ENCODE measurements around the gene NRL. TPM values are rescaled to one million over a fixed set of nuclear protein-coding genes. Genes with fewer than 3 reads are reported as not detected.

NRL gene
- total and polyA plus RNA-seq, 2 donors (not counting 3 experiments of a cell fraction or from before 2014, with no cell fraction given), result 0.71 to 1.1 TPM

DNA sequence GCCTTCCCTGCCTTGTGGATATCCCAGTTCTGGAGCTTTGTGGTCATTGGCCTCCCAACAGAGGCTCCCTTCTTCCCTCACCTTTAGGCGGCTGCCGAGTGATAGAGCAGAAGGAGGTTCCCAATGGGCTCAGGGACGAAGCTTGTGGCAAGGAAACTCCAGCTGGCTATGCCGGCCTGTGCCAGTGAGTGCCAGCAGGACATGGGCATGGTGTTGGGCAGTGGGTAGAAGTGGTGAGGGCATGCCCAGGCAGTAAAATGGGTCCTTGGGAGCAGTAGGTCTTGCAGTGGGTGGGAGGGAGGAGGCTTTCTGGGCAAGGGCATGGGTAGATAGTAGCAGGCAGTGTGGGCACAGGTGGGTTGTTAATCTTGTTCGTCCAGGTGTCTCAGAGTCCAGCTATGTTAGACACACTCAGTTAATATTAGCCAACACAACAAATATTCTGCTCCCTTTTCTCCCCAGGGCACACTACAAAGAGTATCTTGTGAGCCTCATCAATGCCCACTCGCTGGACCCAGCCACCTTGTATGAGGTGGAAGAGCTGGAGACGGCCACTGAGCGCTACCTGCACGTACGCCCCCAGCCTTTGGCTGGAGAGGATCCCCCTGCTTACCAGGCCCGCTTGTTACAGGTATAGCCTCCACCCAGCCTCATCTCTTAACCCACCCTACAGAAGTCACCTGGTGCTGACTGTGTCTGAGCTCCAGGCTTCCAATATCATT is 45.2 kb upstream of the NRL start:
- DNase-seq (ENCODE audit: low read depth, low spot score) (no peak), FAIRE-seq (no peak)
- Histone ChIP-seq H3K9me3 (replicated peaks; ENCODE audit: control insufficient read depth, insufficient read depth, low read length) (no peaks in the 10 kb centered on the region), H3K4me2 (ENCODE audit: insufficient read depth, low read length) (no peak overlapping the region), H3K9me1 (replicated peaks; ENCODE audit: control insufficient read depth, extremely low read depth, insufficient read depth, low read length) (no peaks in the 10 kb centered on the region), H3K27ac (ENCODE audit: insufficient read depth, low read depth, low read length) (no peak overlapping the region), H3K79me2 (ENCODE audit: control insufficient read depth, insufficient read depth, low read length) (peaks cover 9% of the 10 kb centered on the region), H3K4me1 (ENCODE audit: control insufficient read depth, extremely low read depth, insufficient read depth, low read length) (peaks cover 16% of the 10 kb centered on the region), H3K27me3 (ENCODE audit: control insufficient read depth in 2 of 2, insufficient read depth in 2 of 2, low read length in 2 of 2) (no peaks in the 10 kb centered on the region), H3K4me3 (replicated peaks in 1 of 3; ENCODE audit: insufficient read depth in 1 of 3, low read depth in 1 of 3, low read length in 3 of 3) (no peak overlapping the region), H2AFZ (ENCODE audit: low read depth, low read length) (no peak overlapping the region), H3K9ac (replicated peaks; ENCODE audit: extremely low read depth, insufficient read depth, low read length) (no peak overlapping the region), H3K36me3 (ENCODE audit: control insufficient read depth in 2 of 2, extremely low read depth in 1 of 2, insufficient read depth in 2 of 2, low read length in 2 of 2) (peaks cover 30 to 58% of the 10 kb centered on the region in 2 experiments), H4K20me1 (replicated peaks; ENCODE audit: control insufficient read depth, extremely low read depth, insufficient read depth, low read length) (no peaks in the 10 kb centered on the region)
- POLR2A ChIA-PET, result interaction anchor here (1.0 kb wide), 1 partner anchor 25 kb away, joined by 3 read pairs; no protein-coding TSS in a partner anchor
- TF ChIP-seq, protein P1, sequence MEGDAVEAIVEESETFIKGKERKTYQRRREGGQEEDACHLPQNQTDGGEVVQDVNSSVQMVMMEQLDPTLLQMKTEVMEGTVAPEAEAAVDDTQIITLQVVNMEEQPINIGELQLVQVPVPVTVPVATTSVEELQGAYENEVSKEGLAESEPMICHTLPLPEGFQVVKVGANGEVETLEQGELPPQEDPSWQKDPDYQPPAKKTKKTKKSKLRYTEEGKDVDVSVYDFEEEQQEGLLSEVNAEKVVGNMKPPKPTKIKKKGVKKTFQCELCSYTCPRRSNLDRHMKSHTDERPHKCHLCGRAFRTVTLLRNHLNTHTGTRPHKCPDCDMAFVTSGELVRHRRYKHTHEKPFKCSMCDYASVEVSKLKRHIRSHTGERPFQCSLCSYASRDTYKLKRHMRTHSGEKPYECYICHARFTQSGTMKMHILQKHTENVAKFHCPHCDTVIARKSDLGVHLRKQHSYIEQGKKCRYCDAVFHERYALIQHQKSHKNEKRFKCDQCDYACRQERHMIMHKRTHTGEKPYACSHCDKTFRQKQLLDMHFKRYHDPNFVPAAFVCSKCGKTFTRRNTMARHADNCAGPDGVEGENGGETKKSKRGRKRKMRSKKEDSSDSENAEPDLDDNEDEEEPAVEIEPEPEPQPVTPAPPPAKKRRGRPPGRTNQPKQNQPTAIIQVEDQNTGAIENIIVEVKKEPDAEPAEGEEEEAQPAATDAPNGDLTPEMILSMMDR (IDR thresholded peaks at IDR 0.05; ENCODE audit: extremely low read depth in 1 of 2, insufficient read depth in 1 of 2, low read depth in 1 of 2, low read length in 2 of 2), result no peak
- TF ChIP-seq EZH2 (IDR thresholded peaks at IDR 0.05; ENCODE audit: borderline replicate concordance, low read depth, low read length, severe bottlenecking) (no peak), GATA2 (IDR thresholded peaks at IDR 0.05; ENCODE audit: insufficient read depth, insufficient read length, low read depth, low read length) (no peak), MAX (IDR thresholded peaks at IDR 0.05; ENCODE audit: insufficient read depth, insufficient read length) (no peak), JUN (IDR thresholded peaks at IDR 0.05; ENCODE audit: borderline replicate concordance, insufficient read depth, insufficient read length, low read depth) (no peak), FOS (IDR thresholded peaks at IDR 0.05; ENCODE audit: borderline replicate concordance, insufficient read depth, low read length) (no peak), POLR2AphosphoS5 (IDR thresholded peaks at IDR 0.05; ENCODE audit: insufficient read depth, low read depth, low read length) (no peak), POLR2A (IDR thresholded peaks at IDR 0.05; ENCODE audit: low read depth, low read length) (no peak), MYC (IDR thresholded peaks at IDR 0.05; ENCODE audit: low read depth, low read length) (no peak)
- BruUV-seq (replicated peaks), result no TSS peak
- dilution Hi-C loops (cut with MboI; ENCODE audit: extremely low pct_ligation_motif_present, low sequenced_read_pairs), result no loop called here
- CTCF ChIA-PET, result interaction anchor here (1.3 to 3.4 kb wide), 9 partner anchors 10 to 112 kb away, joined by 3 to 63 read pairs (median 12); partner anchors contain the start of genes EMC9, PSME1, PSME2 and RABGGTA
- intact Hi-C loops (cut with micrococcal nuclease), result loop anchor here (2.0 kb wide), 3 partner anchors 29 to 145 kb away; partner anchors contain the start of gene IPO4

Measured in endothelial cell of umbilical vein (primary cell).